MCF 10A (cell line): ENCODE results near the gene SLC35E3. TPM values are rescaled to one million over a fixed set of nuclear protein-coding genes. Genes with fewer than 3 reads are reported as not detected.

Source experiments
- BruUV-seq: library from RNA; stranded (reverse); fragments of 400-500 nt; replicated peaks from 2 replicates; lab custom pipeline; 2021; lab: Mats Ljungman, UMichigan
- CTCF ChIA-PET: fragments of 300-600 bp; sonication (Branson Sonifier 250); formaldehyde crosslinking; extraction: SDS; loops from one replicate; lab custom pipeline; 2021; ENCODE audit warnings: antibody characterized with exemption, inconsistent platforms; lab: Yijun Ruan, JAX
- POLR2A ChIA-PET: fragments of 300-600, 350-650 bp; sonication (Branson Sonifier 250); formaldehyde crosslinking; extraction: SDS; loops from one replicate; lab custom pipeline; 2020; ENCODE audit warnings: antibody characterized with exemption, inconsistent platforms; lab: Yijun Ruan, JAX
- DNase-seq: peaks from one replicate; pipeline ENCODE4 v3.0.0-alpha.2; 2018; ENCODE audit not compliant: unreplicated experiment
- H3K27ac Mint-ChIP-seq: one replicate; pipeline ENCODE4 v1.8.0; 2022; ENCODE audit warnings: mild to moderate bottlenecking, low read depth, mixed read lengths; ENCODE audit not compliant: unreplicated experiment
- H3K27me3 Mint-ChIP-seq: one replicate; pipeline ENCODE4 v1.8.0; 2022; ENCODE audit warnings: mixed read lengths; ENCODE audit not compliant: insufficient read depth, unreplicated experiment
- H3K36me3 Mint-ChIP-seq: one replicate; pipeline ENCODE4 v1.8.0; 2022; ENCODE audit warnings: mild to moderate bottlenecking, moderate library complexity, mixed read lengths; ENCODE audit not compliant: insufficient read depth, unreplicated experiment
- H3K4me1 Mint-ChIP-seq: one replicate; pipeline ENCODE4 v1.8.0; 2022; ENCODE audit warnings: mixed read lengths; ENCODE audit not compliant: insufficient read depth, unreplicated experiment
- H3K4me3 Mint-ChIP-seq: one replicate; pipeline ENCODE4 v1.8.0; 2022; ENCODE audit warnings: mild to moderate bottlenecking, moderate library complexity, mixed read lengths; ENCODE audit not compliant: unreplicated experiment
- H3K9me3 Mint-ChIP-seq: one replicate; pipeline ENCODE4 v1.8.0; 2022; ENCODE audit warnings: mixed read lengths; ENCODE audit not compliant: unreplicated experiment
- CTCF ChIP-seq: fragments of 200-600 bp; IDR thresholded peaks from one replicate; pipeline ENCODE4 v1.8.0; 2022; ENCODE audit warnings: antibody characterized with exemption, mild to moderate bottlenecking; ENCODE audit not compliant: unreplicated experiment
- intact Hi-C: fragments of 100-400 bp; cut with micrococcal nuclease; formaldehyde crosslinking; loops from 2 replicates; pipeline ENCODE4 v1.14.1; 2022
- total RNA-seq: library from RNA; stranded (reverse); gene quantifications from 2 replicates; pipeline ENCODE4 v1.2.3, GENCODE V29; 2022

The SLC35E3 gene
- total RNA-seq, 1 experiment from 2014 or later, result 7.6 TPM

- Mint-ChIP-seq H3K4me3 (no peak overlapping the region), H3K27me3 (no peaks in the 10 kb centered on the region), H3K36me3 (no peaks in the 10 kb centered on the region), H3K9me3 (no peaks in the 10 kb centered on the region), H3K4me1 (peaks cover 29% of the 10 kb centered on the region), H3K27ac (peak overlapping the region; percentile 63)
- no peak for DNase-seq
- BruUV-seq, result no TSS peak
- no peak for TF ChIP-seq CTCF
- ChIA-PET CTCF (no interaction called here), POLR2A (interaction anchor here (0.7 to 9.9 kb wide), 4 partner anchors 11 to 43 kb away, joined by 3 to 185 read pairs (median 3); partner anchors contain the start of genes MDM2 and SLC35E3)
- intact Hi-C loops, result no loop called here
These were observed 43.3 kb downstream of the SLC35E3 start for GRCh38 chr12:68789144-68789878.

- Mint-ChIP-seq H3K4me3 (no peak overlapping the region), H3K27me3 (no peaks in the 10 kb centered on the region), H3K4me1 (peaks cover 24% of the 10 kb centered on the region), H3K36me3 (no peaks in the 10 kb centered on the region), H3K27ac (no peak overlapping the region), H3K9me3 (no peaks in the 10 kb centered on the region)
- TF ChIP-seq CTCF, result no peak
- intact Hi-C loops, result no loop called here
- ChIA-PET CTCF (interaction anchor here (0.5 to 0.6 kb wide), 2 partner anchors 26 to 43 kb away, joined by 3 read pairs; no protein-coding TSS in a partner anchor), POLR2A (interaction anchor here (0.7 to 9.9 kb wide), 4 partner anchors 10 to 44 kb away, joined by 3 to 185 read pairs (median 6); partner anchors contain the start of genes MDM2 and SLC35E3)
- no peak for DNase-seq
- BruUV-seq, result no TSS peak
These were observed 44.3 kb downstream of the SLC35E3 start for GRCh38 chr12:68790081-68790951.

GRCh38 chr12:68790952-68791234 is 44.9 kb downstream of the SLC35E3 start:
- no peaks in the 10 kb centered on the region for H3K27me3 Mint-ChIP-seq
- H3K4me3 Mint-ChIP-seq, result no peak overlapping the region
- H3K27ac Mint-ChIP-seq, result no peak overlapping the region
- no peaks in the 10 kb centered on the region for H3K9me3 Mint-ChIP-seq
- H3K4me1 Mint-ChIP-seq, result peaks cover 19% of the 10 kb centered on the region
- no peak for TF ChIP-seq CTCF
- no peak for DNase-seq
- CTCF ChIA-PET, result interaction anchor here (0.6 kb wide), 1 partner anchor 44 kb away, joined by 3 read pairs; no protein-coding TSS in a partner anchor
- no peaks in the 10 kb centered on the region for H3K36me3 Mint-ChIP-seq
- BruUV-seq, result no TSS peak
- POLR2A ChIA-PET, result interaction anchor here (1.1 to 1.7 kb wide), 2 partner anchors 9 to 17 kb away, joined by 5 to 9 read pairs; partner anchors contain the start of gene MDM2
- intact Hi-C loops, result no loop called here
